Omental fat pad (tissue), 4 donors: ENCODE data around the gene PLOD3. TPM values are rescaled to one million over a fixed set of nuclear protein-coding genes. Genes with fewer than 3 reads are reported as not detected.

Experiments
- ATAC-seq: fragments of 150-250 bp; one replicate; pipeline ENCODE4 v1.9.1; 2016; ENCODE audit warnings: mild to moderate bottlenecking, moderate library complexity; ENCODE audit not compliant: low FRiP score
- DNase-seq: peaks from one replicate; pipeline ENCODE4 v3.0.0-alpha.2; 2019; ENCODE audit warnings: low spot score
- total RNA-seq, 4 donors: library from RNA; depleted of rRNA; stranded (reverse); fragments of >200 nt; gene quantifications; one replicate each; pipeline ENCODE4 v1.1.0, GENCODE V29; 2016
- TF ChIP-seq, protein P1 (sequence below), 3 donors: fragments of 450-650 bp; IDR thresholded peaks; one replicate each; pipeline ENCODE4 v1.5.1; 2016 to 2017; ENCODE audit warnings: antibody characterized with exemption in 3 of 3, mild to moderate bottlenecking in 3 of 3, moderate library complexity in 2 of 3

Gene PLOD3
- total RNA-seq, 4 donors from 2014 or later = 41.1 to 68.5 (median 51.6) TPM

GRCh38 chr7:101241015-101241363, 23.6 kb upstream of the PLOD3 start:
- peak; percentile 4 for ATAC-seq
- TF ChIP-seq, protein P1, sequence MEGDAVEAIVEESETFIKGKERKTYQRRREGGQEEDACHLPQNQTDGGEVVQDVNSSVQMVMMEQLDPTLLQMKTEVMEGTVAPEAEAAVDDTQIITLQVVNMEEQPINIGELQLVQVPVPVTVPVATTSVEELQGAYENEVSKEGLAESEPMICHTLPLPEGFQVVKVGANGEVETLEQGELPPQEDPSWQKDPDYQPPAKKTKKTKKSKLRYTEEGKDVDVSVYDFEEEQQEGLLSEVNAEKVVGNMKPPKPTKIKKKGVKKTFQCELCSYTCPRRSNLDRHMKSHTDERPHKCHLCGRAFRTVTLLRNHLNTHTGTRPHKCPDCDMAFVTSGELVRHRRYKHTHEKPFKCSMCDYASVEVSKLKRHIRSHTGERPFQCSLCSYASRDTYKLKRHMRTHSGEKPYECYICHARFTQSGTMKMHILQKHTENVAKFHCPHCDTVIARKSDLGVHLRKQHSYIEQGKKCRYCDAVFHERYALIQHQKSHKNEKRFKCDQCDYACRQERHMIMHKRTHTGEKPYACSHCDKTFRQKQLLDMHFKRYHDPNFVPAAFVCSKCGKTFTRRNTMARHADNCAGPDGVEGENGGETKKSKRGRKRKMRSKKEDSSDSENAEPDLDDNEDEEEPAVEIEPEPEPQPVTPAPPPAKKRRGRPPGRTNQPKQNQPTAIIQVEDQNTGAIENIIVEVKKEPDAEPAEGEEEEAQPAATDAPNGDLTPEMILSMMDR (IDR thresholded peaks at IDR 0.05) = no peak
- no peak for DNase-seq

GRCh38 chr7:101240226-101241014, 23.0 kb upstream of the PLOD3 start:
- DNase-seq (no peak), ATAC-seq (peak; percentile 20)
- TF ChIP-seq, protein P1 (IDR thresholded peaks at IDR 0.05) = no peak

- ATAC-seq (no peak), DNase-seq (no peak)
- TF ChIP-seq, protein P1 (IDR thresholded peaks at IDR 0.05) = no peak
Measured at GRCh38 chr7:101239951-101240220, 22.5 kb upstream of the PLOD3 start.

GRCh38 chr7:101239191-101239950, 22.0 kb upstream of the PLOD3 start:
- ATAC-seq = peak; percentile 13
- no peak for DNase-seq
- TF ChIP-seq, protein P1 (IDR thresholded peaks at IDR 0.05) = no peak

DNA sequence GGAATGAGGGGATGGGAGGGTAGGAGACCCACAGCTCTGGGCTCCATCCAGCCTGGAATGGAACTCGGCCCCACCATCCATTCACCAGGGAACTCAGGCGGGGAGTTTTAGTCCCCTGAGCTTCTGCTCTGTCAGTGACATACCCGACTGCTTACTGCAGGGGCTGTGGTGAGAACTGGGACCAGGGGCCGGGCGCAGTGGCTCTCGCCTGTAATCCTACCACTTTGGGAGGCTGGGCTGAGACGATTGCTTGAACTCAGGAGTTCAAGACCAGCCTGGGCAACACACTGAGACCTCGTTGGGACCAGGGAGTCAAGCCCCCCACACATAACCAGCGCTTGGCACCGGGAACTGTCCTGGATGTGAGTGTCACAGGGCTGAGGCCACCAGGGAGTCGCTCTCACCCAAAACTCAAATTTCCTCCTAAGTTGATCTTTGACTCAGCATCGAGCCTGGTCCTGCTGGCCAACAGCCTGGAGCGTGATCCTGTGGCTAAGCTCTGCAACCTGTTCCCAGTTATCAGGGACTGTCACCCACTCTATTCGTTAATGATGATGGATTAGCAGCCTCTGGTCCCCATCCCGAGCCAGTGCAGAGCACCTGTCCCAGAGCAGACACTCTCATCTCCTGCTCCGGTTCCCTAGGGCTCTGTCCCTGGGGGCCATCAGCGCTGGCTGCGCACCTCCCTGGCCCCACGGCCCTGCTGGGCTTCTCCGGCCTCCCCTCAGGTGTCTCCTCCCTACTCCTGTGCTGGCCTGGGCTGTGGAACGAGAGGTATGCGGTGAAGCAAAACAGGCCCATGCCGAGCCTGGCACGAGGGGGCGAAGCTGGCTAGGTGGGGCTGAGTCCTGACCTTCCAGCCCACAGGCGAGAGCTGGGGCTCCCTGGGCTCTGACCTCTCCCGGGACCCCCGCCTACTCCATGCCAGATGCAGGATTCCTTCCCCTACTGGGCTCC, 21.1 kb upstream of the PLOD3 start:
- DNase-seq = no peak
- ATAC-seq = peak; percentile 55
- TF ChIP-seq, protein P1 (IDR thresholded peaks at IDR 0.05) = no peak

DNA sequence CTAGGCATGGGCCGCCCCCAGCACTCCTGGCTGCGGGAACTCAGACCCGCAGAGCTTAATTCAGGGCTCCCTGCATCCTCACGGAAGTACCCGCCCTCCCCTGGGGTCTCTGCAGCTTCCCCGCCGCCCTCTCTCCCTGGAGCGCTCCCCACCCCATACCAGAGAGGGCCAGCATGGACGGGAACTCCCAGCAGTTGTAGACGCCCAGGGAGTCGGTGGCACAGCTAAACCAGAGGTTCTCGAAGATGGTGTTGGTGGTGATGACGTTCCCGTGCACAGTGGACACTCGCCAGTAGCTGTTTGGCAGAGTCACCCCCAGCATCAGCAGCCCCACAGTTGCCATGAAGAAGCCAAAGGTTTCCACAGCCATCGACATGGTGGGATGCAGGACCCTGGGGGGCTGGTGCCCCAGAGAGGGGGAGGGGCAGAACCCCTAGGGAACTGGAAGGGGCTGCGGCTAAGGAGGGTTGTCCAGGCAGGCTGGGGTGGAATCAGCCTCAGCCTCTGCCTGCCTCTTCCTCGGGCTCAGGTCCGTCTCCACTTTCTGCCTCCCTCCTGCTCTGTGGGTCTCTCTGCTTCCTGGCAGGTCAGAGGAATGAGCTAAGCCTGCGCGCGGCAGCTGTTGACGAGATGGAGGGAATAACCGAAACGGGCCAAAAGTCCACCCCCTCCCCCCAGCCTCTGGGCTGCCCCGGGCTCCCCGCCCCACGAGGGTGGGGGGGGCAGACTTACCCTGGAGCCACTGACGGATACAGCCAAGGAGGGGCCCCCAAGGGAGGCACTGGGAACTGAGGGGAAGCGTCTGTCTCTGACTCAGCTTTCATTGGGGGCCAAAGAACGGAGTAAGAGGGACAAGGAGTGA, 20.1 kb upstream of the PLOD3 start, which contains the start of gene CLDN15:
Gene CLDN15, minus strand, starts transcription at position 597 of the 862 bp plus-strand sequence. Its CDS starts 221 bp downstream, at position 376.
- TF ChIP-seq, protein P1 (IDR thresholded peaks at IDR 0.05) = no peak
- ATAC-seq = peak; percentile 65

More for the DNA sequence above, 20.1 kb upstream of the PLOD3 start, which contains the start of gene CLDN15:
- DNase-seq = peak; percentile 65
